Gastrocnemius medialis (tissue), 4 donors: Measurements from ENCODE around the gene CCDC87. TPM values are rescaled to one million over a fixed set of nuclear protein-coding genes. Genes with fewer than 3 reads are reported as not detected.

Source experiments
- ATAC-seq, 2 donors: fragments of 150-250 bp; one replicate each; pipeline ENCODE4 v1.9.1; 2016
- DNase-seq, 2 donors: peaks; one replicate each; pipeline ENCODE4 v3.0.0-alpha.2; 2019
- H3K27ac ChIP-seq, 4 donors: fragments of 200-600 bp; sonication (generic); 1 replicate in 1 of 4; 2 replicates in 3 of 4; pipeline ENCODE4 v1.5.1; 2016 to 2018; ENCODE audit warnings: mild to moderate bottlenecking in 2 of 4, moderate library complexity in 1 of 4
- H3K27me3 ChIP-seq, 3 donors: fragments of 200-600 bp; sonication (generic) in 2 of 3; 1 replicate in 1 of 3; 2 replicates in 2 of 3; pipeline versions ENCODE4 v1.5.1 to v1.6.0; 2016 to 2019; ENCODE audit warnings: mild to moderate bottlenecking in 1 of 3, moderate library complexity in 1 of 3
- H3K36me3 ChIP-seq, 2 donors: fragments of 200-600 bp; sonication (generic) in 1 of 2; one replicate each; pipeline ENCODE4 v1.5.1; 2017 to 2018
- H3K4me1 ChIP-seq, 2 donors: fragments of 200-600 bp; sonication (generic) in 1 of 2; one replicate each; pipeline ENCODE4 v1.5.1; 2016 to 2017; ENCODE audit warnings: mild to moderate bottlenecking in 2 of 2
- H3K4me3 ChIP-seq, 4 donors: fragments of 200-600 bp; sonication (generic) in 3 of 4; 1 replicate in 1 of 4; 2 replicates in 3 of 4; pipeline ENCODE4 v1.5.1; 2016 to 2019; ENCODE audit warnings: mild to moderate bottlenecking in 2 of 4
- H3K9me3 ChIP-seq, 3 donors: fragments of 200-600 bp; sonication (generic) in 2 of 3; 1 replicate in 1 of 3; 2 replicates in 2 of 3; pipeline ENCODE4 v1.5.1; 2016 to 2019
- CTCF ChIP-seq, 5 experiments: fragments of 450-650 bp in 3 of 5; fragments of 200-600 bp in 2 of 5; sonication (generic) in 2 of 5; IDR thresholded peaks in 4 of 5; conservative IDR thresholded peaks in 1 of 5; 1 replicate in 4 of 5; 2 replicates in 1 of 5; pipeline ENCODE4 v1.5.1; 2016 to 2019; ENCODE audit warnings: antibody characterized with exemption in 5 of 5, mild to moderate bottlenecking in 3 of 5, moderate library complexity in 3 of 5
- POLR2A ChIP-seq, 2 donors: fragments of 450-650 bp; IDR thresholded peaks; one replicate each; pipeline ENCODE4 v1.6.1; 2017; ENCODE audit warnings: antibody characterized with exemption in 2 of 2, mild to moderate bottlenecking in 2 of 2, moderate library complexity in 2 of 2
- in situ Hi-C, 4 donors: fragments of 200-750 bp; cut with MboI; loops; one replicate each; pipeline versions ENCODE4 v1.15.0 to v1.8.0; 2017; ENCODE audit warnings: low sequenced_read_pairs in 4 of 4
- intact Hi-C: fragments of 100-400 bp; cut with DNase I; formaldehyde crosslinking; loops from one replicate; pipeline ENCODE4 v1.15.1; 2023; ENCODE audit warnings: low total_unique reads
- total RNA-seq, 4 donors: library from RNA; depleted of rRNA; stranded (reverse); fragments of >200 nt; gene quantifications; one replicate each; pipeline versions ENCODE4 v1.1.0 to v1.2.3, GENCODE V29; 2016

The CCDC87 gene
- total RNA-seq, 4 donors from 2014 or later, result 0.13 to 0.41 TPM; not detected in 2

- Histone ChIP-seq H3K36me3 (peaks cover 0 to 12% of the 10 kb centered on the region in 2 donors), H3K4me3 (peak within 1 kb of the TSS; percentile 56 to 77 (median 66)), H3K27me3 (no peaks in the 10 kb centered on the region), H3K9me3 (no peaks in the 10 kb centered on the region), H3K4me1 (peaks cover 5 to 11% of the 10 kb centered on the region in 2 donors), H3K27ac (peak within 1 kb of the TSS; percentile 74 to 86 (median 79))
- intact Hi-C loops, result no loop called here
- peak; percentile 92 to 93 for ATAC-seq
- peak; percentile 32 to 85 for TF ChIP-seq POLR2A (IDR thresholded peaks at IDR 0.05)
- TF ChIP-seq CTCF (IDR thresholded peaks at IDR 0.05 in 4 of 5, conservative IDR thresholded peaks at IDR 0.05 in 1 of 5), result no peak
- in situ Hi-C loops, result no loop called here
- peak; percentile 89 to 91 for DNase-seq
Observed at GRCh38 chr11:66568124-66568916, 24.5 kb downstream of the CCDC87 start, which contains the start of gene CTSF. TSS of gene CTSF (minus strand) at chr11:66568606. CDS start at chr11:66568486, 120 bp downstream.

GRCh38 chr11:66567787-66568123 lies 25.1 kb downstream of the CCDC87 start:
- in situ Hi-C loops (no loop called here), intact Hi-C loops (no loop called here)
- Histone ChIP-seq H3K9me3 (no peaks in the 10 kb centered on the region), H3K27ac (peak overlapping the region; percentile 74 to 86 (median 79)), H3K27me3 (no peaks in the 10 kb centered on the region), H3K36me3 (peaks cover 0 to 17% of the 10 kb centered on the region in 2 donors), H3K4me3 (peak overlapping the region; percentile 56 to 77 (median 66)), H3K4me1 (peaks cover 5 to 11% of the 10 kb centered on the region in 2 donors)
- DNase-seq (no peak), ATAC-seq (peak in 1 of 2 donors; percentile 12)
- TF ChIP-seq CTCF (IDR thresholded peaks at IDR 0.05 in 4 of 5, conservative IDR thresholded peaks at IDR 0.05 in 1 of 5) (no peak), POLR2A (IDR thresholded peaks at IDR 0.05) (no peak)

- Histone ChIP-seq H3K4me1 (peaks cover 5 to 11% of the 10 kb centered on the region in 2 donors), H3K9me3 (no peaks in the 10 kb centered on the region), H3K27me3 (no peaks in the 10 kb centered on the region), H3K27ac (no peak overlapping the region), H3K36me3 (peaks cover 0 to 21% of the 10 kb centered on the region in 2 donors), H3K4me3 (no peak overlapping the region)
- in situ Hi-C loops (no loop called here), intact Hi-C loops (no loop called here)
- no peak for ATAC-seq
- TF ChIP-seq CTCF (IDR thresholded peaks at IDR 0.05 in 4 of 5, conservative IDR thresholded peaks at IDR 0.05 in 1 of 5) (no peak), POLR2A (IDR thresholded peaks at IDR 0.05) (no peak)
- DNase-seq, result no peak
Observed at GRCh38 chr11:66566221-66566620, 26.6 kb downstream of the CCDC87 start.

GRCh38 chr11:66564984-66565383 lies 27.9 kb downstream of the CCDC87 start:
- Histone ChIP-seq H3K9me3 (no peaks in the 10 kb centered on the region), H3K36me3 (peaks cover 0 to 21% of the 10 kb centered on the region in 2 donors), H3K27ac (no peak overlapping the region), H3K27me3 (no peaks in the 10 kb centered on the region), H3K4me1 (peaks cover 5 to 11% of the 10 kb centered on the region in 2 donors), H3K4me3 (no peak overlapping the region)
- TF ChIP-seq CTCF (IDR thresholded peaks at IDR 0.05 in 4 of 5, conservative IDR thresholded peaks at IDR 0.05 in 1 of 5) (no peak), POLR2A (IDR thresholded peaks at IDR 0.05) (no peak)
- in situ Hi-C loops, result no loop called here
- no peak for DNase-seq
- no peak for ATAC-seq
- intact Hi-C loops, result no loop called here
